BE2C (cell line): Measurements from ENCODE around the gene ADGRG7. TPM values are rescaled to one million over a fixed set of nuclear protein-coding genes. Genes with fewer than 3 reads are reported as not detected.

ENCODE experiments used
- DNase-seq: peaks from one replicate; pipeline ENCODE4 v3.0.0-alpha.2; 2020
- H3K27me3 ChIP-seq: fragments of 250-450 bp; sonication (Bioruptor Pico); 2 replicates; pipeline ENCODE4 v1.5.1; 2020; ENCODE audit warnings: mild to moderate bottlenecking
- H3K36me3 ChIP-seq: fragments of 250-450 bp; sonication (Bioruptor Pico); 2 replicates; pipeline ENCODE4 v1.5.1; 2020; ENCODE audit warnings: mild to moderate bottlenecking
- H3K4me1 ChIP-seq: fragments of 250-450 bp; sonication (Bioruptor Pico); 2 replicates; pipeline ENCODE4 v1.5.1; 2020
- H3K4me3 ChIP-seq: 2 replicates; pipeline ENCODE4 v1.5.1; 2011; ENCODE audit warnings: low read depth, low read length
- H3K9me3 ChIP-seq: fragments of 250-450 bp; sonication (Bioruptor Pico); 2 replicates; pipeline ENCODE4 v1.5.1; 2020
- polyA plus RNA-seq: library from polyadenylated mRNA; unstranded; fragments of >200 nt; gene quantifications from one replicate; pipeline ENCODE4 v1.2.1, GENCODE V29; 2012; ENCODE audit warnings: low read depth, missing spikeins; ENCODE audit not compliant: insufficient read length, insufficient read depth
- TF ChIP-seq, protein P1 (sequence below): IDR thresholded peaks from 2 replicates; pipeline ENCODE4 v1.5.1; 2012; ENCODE audit warnings: mild to moderate bottlenecking, low read depth, low read length

The ADGRG7 gene, protein sequence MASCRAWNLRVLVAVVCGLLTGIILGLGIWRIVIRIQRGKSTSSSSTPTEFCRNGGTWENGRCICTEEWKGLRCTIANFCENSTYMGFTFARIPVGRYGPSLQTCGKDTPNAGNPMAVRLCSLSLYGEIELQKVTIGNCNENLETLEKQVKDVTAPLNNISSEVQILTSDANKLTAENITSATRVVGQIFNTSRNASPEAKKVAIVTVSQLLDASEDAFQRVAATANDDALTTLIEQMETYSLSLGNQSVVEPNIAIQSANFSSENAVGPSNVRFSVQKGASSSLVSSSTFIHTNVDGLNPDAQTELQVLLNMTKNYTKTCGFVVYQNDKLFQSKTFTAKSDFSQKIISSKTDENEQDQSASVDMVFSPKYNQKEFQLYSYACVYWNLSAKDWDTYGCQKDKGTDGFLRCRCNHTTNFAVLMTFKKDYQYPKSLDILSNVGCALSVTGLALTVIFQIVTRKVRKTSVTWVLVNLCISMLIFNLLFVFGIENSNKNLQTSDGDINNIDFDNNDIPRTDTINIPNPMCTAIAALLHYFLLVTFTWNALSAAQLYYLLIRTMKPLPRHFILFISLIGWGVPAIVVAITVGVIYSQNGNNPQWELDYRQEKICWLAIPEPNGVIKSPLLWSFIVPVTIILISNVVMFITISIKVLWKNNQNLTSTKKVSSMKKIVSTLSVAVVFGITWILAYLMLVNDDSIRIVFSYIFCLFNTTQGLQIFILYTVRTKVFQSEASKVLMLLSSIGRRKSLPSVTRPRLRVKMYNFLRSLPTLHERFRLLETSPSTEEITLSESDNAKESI
- polyA plus RNA-seq = not detected

DNA sequence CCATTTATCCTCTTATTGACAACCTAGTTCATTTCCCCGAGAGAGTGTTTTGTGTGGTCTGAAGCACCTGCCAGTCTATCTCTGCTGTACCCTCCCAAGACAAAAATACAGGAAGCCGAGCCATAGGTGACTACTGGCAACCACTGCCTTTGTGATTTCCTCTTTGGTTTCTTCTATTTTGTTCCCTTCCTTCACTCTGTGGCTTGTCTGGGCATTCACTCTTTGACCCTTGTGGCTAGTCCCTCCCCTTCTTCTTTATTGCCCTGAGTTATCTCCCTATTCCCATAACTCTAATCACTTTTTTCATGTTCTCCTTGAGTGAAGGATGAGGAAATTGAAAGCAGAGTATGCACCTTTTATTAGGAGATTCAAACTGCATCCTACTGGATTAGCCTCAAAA, at the start of gene ADGRG7:
TSS of gene ADGRG7 (plus strand) at position 297 of the 400 bp plus-strand sequence. CDS start 256 bp downstream, outside the sequence.
- no peak for DNase-seq
- no peaks in the 10 kb centered on the region for H3K36me3 ChIP-seq
- H3K27me3 ChIP-seq = peaks cover 33% of the 10 kb centered on the region
- H3K4me1 ChIP-seq = no peaks in the 10 kb centered on the region
- no peaks in the 10 kb centered on the region for H3K9me3 ChIP-seq
- TF ChIP-seq, protein P1, sequence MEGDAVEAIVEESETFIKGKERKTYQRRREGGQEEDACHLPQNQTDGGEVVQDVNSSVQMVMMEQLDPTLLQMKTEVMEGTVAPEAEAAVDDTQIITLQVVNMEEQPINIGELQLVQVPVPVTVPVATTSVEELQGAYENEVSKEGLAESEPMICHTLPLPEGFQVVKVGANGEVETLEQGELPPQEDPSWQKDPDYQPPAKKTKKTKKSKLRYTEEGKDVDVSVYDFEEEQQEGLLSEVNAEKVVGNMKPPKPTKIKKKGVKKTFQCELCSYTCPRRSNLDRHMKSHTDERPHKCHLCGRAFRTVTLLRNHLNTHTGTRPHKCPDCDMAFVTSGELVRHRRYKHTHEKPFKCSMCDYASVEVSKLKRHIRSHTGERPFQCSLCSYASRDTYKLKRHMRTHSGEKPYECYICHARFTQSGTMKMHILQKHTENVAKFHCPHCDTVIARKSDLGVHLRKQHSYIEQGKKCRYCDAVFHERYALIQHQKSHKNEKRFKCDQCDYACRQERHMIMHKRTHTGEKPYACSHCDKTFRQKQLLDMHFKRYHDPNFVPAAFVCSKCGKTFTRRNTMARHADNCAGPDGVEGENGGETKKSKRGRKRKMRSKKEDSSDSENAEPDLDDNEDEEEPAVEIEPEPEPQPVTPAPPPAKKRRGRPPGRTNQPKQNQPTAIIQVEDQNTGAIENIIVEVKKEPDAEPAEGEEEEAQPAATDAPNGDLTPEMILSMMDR = no peak
- H3K4me3 ChIP-seq = no peak within 1 kb of the TSS

DNA sequence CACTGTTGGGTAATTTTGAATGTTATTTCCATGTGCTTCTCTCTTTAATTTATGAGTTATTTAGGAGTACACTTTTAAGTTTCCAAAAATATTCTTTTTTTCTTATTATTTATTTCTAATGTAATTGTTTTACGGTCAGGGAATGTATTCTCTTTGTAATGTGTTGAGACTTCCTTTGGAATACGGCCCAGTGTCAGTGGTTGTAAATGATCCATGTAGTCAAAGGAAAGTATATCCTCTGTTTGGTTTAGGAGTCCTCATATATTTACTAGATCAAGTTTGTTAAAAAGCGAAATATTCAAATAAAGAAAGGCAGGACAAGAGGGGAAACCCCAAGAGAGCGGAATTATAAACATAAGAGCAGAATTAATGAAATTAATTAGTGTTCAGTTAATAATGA, 49.0 kb upstream of the ADGRG7 start:
- Histone ChIP-seq H3K9me3 (no peaks in the 10 kb centered on the region), H3K4me3 (no peak overlapping the region), H3K27me3 (no peaks in the 10 kb centered on the region), H3K36me3 (no peaks in the 10 kb centered on the region), H3K4me1 (no peaks in the 10 kb centered on the region)
- no peak for DNase-seq
- TF ChIP-seq, protein P1 = no peak

DNA sequence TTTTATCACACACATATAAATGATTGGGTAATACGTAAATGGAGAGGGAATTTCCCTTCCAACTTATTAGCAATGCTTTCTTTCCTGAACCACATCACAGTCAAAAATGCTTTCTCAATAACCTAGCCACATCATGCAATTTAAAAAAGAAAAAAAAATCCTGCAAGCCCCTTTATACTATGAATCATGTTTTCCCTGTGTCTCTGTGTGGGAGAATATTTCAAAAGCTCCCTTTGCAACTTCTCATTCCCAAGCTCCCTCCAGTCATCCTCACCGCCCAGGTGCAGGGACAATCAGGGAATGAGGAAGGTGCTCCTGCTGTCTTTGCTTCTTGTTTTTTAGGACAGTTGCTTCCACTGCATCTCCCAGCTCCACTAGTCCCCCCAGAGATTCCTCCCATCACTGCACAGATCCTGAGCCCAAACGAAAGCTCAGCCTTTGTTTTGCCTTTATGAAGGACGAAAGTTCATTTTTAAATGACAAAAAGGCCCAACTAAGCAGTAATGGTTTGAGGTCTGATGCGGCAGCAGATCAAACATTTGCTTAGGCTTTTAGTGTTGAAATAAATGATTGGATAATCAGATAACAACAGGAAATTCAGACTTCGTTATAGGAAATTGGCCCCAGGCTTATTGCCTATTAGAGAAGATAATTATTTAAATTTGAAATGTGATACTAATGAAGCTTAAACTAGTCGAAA, 47.8 kb upstream of the ADGRG7 start:
- Histone ChIP-seq H3K36me3 (no peaks in the 10 kb centered on the region), H3K4me1 (no peaks in the 10 kb centered on the region), H3K4me3 (no peak overlapping the region), H3K9me3 (no peaks in the 10 kb centered on the region), H3K27me3 (no peaks in the 10 kb centered on the region)
- no peak for DNase-seq
- TF ChIP-seq, protein P1 = no peak

DNA sequence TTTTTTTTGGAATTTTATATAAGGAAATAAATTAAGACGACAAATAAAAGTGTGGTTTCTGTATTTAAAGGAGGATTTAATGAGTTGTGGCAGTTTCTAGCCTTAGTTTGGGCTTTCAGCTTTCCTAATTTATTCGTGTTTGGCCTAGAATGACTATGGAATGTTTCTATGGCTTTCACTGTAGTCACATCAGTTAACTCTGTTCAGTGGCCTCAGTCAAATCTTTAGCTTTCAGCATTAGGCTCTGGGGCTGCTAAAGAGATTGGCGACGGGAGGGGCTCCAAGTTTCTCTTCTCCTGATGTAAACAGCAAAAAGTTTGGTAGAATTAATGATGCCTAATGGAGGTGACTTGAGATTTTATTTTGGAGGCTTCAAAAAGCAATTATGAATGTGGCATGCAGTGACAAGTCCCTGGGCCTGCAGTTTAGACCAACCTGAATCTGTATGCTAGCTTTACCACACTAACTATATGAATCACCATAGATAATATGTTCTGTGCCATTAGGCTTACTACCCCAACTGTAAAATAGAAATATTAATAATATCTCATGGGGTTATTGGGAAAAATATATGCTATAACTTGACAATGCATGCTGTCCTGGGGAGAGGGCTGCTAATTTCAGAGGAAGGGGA, 47.1 kb upstream of the ADGRG7 start:
- Histone ChIP-seq H3K36me3 (no peaks in the 10 kb centered on the region), H3K4me1 (no peaks in the 10 kb centered on the region), H3K4me3 (no peak overlapping the region), H3K9me3 (no peaks in the 10 kb centered on the region), H3K27me3 (no peaks in the 10 kb centered on the region)
- DNase-seq = no peak
- TF ChIP-seq, protein P1 = no peak

- no peak for DNase-seq
- TF ChIP-seq, protein P1 = no peak
- H3K9me3 ChIP-seq = no peaks in the 10 kb centered on the region
- no peak overlapping the region for H3K4me3 ChIP-seq
- no peaks in the 10 kb centered on the region for H3K36me3 ChIP-seq
- no peaks in the 10 kb centered on the region for H3K4me1 ChIP-seq
- H3K27me3 ChIP-seq = no peaks in the 10 kb centered on the region
Measured at GRCh38 chr3:100563228-100563627, 46.2 kb upstream of the ADGRG7 start.
